ENCODE results near the gene PROX1.

The PROX1 gene

DNA sequence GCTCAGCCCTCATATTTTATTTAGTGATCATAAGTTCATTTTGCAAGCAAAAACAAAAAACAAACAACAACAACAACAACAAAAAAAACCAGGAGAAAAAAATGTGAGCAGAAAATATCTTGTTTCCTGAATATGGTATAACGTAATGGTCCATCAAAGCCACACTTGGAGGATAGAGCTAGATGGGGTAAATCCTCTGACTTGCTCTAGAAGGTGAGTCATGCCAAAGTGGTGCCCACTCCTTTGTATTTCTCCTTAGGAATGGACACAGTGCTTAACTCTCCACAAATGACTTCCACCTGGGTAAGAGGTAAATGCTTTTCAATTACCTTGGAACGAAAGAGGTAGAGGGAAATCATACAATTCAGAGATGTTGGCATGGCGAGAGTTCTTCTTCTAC lies 20.6 kb downstream of the PROX1 start:
- H3K27me3 ChIP-seq (ENCODE audit: insufficient read depth, low read length), result no peaks in the 10 kb centered on the region
- no peak overlapping the region for H3K14ac ChIP-seq (ENCODE audit: low read length)
- H3K9ac ChIP-seq (ENCODE audit: low read length), result no peak overlapping the region
- H2AFZ ChIP-seq (ENCODE audit: insufficient read depth, low read length, poor library complexity), result no peak overlapping the region
- no peaks in the 10 kb centered on the region for H3K4me1 ChIP-seq (ENCODE audit: control insufficient read depth in 1 of 2, insufficient read depth in 2 of 2, low read length in 2 of 2)
- no CpG with 5 or more reads among the region's 3 CpGs for WGBS (ENCODE audit: extremely low coverage, insufficient coverage, insufficient read length)
- H3K23ac ChIP-seq (ENCODE audit: low read length), result no peak overlapping the region
- H3K4me2 ChIP-seq (ENCODE audit: low read length), result no peak overlapping the region
- no peak overlapping the region for H2BK5ac ChIP-seq (ENCODE audit: low read depth, low read length, poor library complexity)
- no peak overlapping the region for H3K18ac ChIP-seq (ENCODE audit: low read length)
- H3K36me3 ChIP-seq (ENCODE audit: control insufficient read depth in 1 of 2, insufficient read depth in 2 of 2, low read length in 2 of 2), result peaks cover 4 to 8% of the 10 kb centered on the region in 2 experiments
- no peak overlapping the region for H4K8ac ChIP-seq (ENCODE audit: low read depth, low read length)
- no peaks in the 10 kb centered on the region for H3K79me1 ChIP-seq (ENCODE audit: low read length)
- H3K4ac ChIP-seq (ENCODE audit: low read depth, low read length), result no peak overlapping the region
- no peak overlapping the region for H2BK12ac ChIP-seq (ENCODE audit: low read length)
- H4K12ac ChIP-seq (ENCODE audit: low read depth, low read length), result no peak overlapping the region
- no peak overlapping the region for H4K91ac ChIP-seq (ENCODE audit: low read depth, low read length)
- H3K4me3 ChIP-seq (ENCODE audit: low read depth, low read length), result no peak overlapping the region
- no peak overlapping the region for H2AK5ac ChIP-seq (ENCODE audit: low read length)
- no peak for DNase-seq
- peaks cover 2% of the 10 kb centered on the region for H3K9me3 ChIP-seq (ENCODE audit: insufficient read depth, low read depth, low read length)
- H3K79me2 ChIP-seq (ENCODE audit: control insufficient read depth, insufficient read depth, low read length, poor library complexity), result no peaks in the 10 kb centered on the region
- H2BK120ac ChIP-seq (ENCODE audit: insufficient read depth, low read length, poor library complexity), result no peak overlapping the region
- no peak overlapping the region for H3K27ac ChIP-seq (ENCODE audit: low read depth, low read length)

GRCh38 chr1:214008791-214009422 lies 21.1 kb downstream of the PROX1 start:
- no peak overlapping the region for H2AK5ac ChIP-seq (ENCODE audit: low read length)

GRCh38 chr1:214009423-214010196 lies 21.8 kb downstream of the PROX1 start:
- Histone ChIP-seq H4K8ac (ENCODE audit: low read depth, low read length) (no peak overlapping the region), H3K27me3 (ENCODE audit: insufficient read depth, low read length) (no peaks in the 10 kb centered on the region), H2AK5ac (ENCODE audit: low read length) (no peak overlapping the region), H3K9me3 (ENCODE audit: insufficient read depth, low read depth, low read length) (peaks cover 2% of the 10 kb centered on the region), H3K14ac (ENCODE audit: low read length) (no peak overlapping the region), H2BK12ac (ENCODE audit: low read length) (no peak overlapping the region), H2BK120ac (ENCODE audit: insufficient read depth, low read length, poor library complexity) (no peak overlapping the region), H2BK5ac (ENCODE audit: low read depth, low read length, poor library complexity) (no peak overlapping the region), H3K79me1 (ENCODE audit: low read length) (no peaks in the 10 kb centered on the region), H3K9ac (ENCODE audit: low read length) (no peak overlapping the region), H3K18ac (ENCODE audit: low read length) (no peak overlapping the region), H3K36me3 (ENCODE audit: control insufficient read depth in 1 of 2, insufficient read depth in 2 of 2, low read length in 2 of 2) (peaks cover 2 to 13% of the 10 kb centered on the region in 2 experiments), H4K12ac (ENCODE audit: low read depth, low read length) (no peak overlapping the region), H3K27ac (ENCODE audit: low read depth, low read length) (no peak overlapping the region), H3K4me2 (ENCODE audit: low read length) (no peak overlapping the region), H3K4me3 (ENCODE audit: low read depth, low read length) (no peak overlapping the region), H3K23ac (ENCODE audit: low read length) (no peak overlapping the region), H4K91ac (ENCODE audit: low read depth, low read length) (no peak overlapping the region), H3K4me1 (ENCODE audit: control insufficient read depth in 1 of 2, insufficient read depth in 2 of 2, low read length in 2 of 2) (no peaks in the 10 kb centered on the region), H3K4ac (ENCODE audit: low read depth, low read length) (no peak overlapping the region), H3K79me2 (ENCODE audit: control insufficient read depth, insufficient read depth, low read length, poor library complexity) (no peaks in the 10 kb centered on the region), H2AFZ (ENCODE audit: insufficient read depth, low read length, poor library complexity) (no peak overlapping the region)
- DNase-seq, result no peak
- WGBS (ENCODE audit: extremely low coverage, insufficient coverage, insufficient read length), result no CpG with 5 or more reads among the region's 14 CpGs

More at GRCh38 chr1:214008791-214009422, 21.1 kb downstream of the PROX1 start:
- Histone ChIP-seq H3K36me3 (ENCODE audit: control insufficient read depth in 1 of 2, insufficient read depth in 2 of 2, low read length in 2 of 2) (peaks cover 4 to 12% of the 10 kb centered on the region in 2 experiments), H3K9ac (ENCODE audit: low read length) (no peak overlapping the region), H3K27me3 (ENCODE audit: insufficient read depth, low read length) (no peaks in the 10 kb centered on the region), H2BK5ac (ENCODE audit: low read depth, low read length, poor library complexity) (no peak overlapping the region), H3K4me3 (ENCODE audit: low read depth, low read length) (no peak overlapping the region), H3K79me1 (ENCODE audit: low read length) (no peaks in the 10 kb centered on the region), H4K91ac (ENCODE audit: low read depth, low read length) (no peak overlapping the region), H3K79me2 (ENCODE audit: control insufficient read depth, insufficient read depth, low read length, poor library complexity) (no peaks in the 10 kb centered on the region), H2AFZ (ENCODE audit: insufficient read depth, low read length, poor library complexity) (no peak overlapping the region), H4K12ac (ENCODE audit: low read depth, low read length) (no peak overlapping the region), H3K18ac (ENCODE audit: low read length) (no peak overlapping the region), H3K9me3 (ENCODE audit: insufficient read depth, low read depth, low read length) (peaks cover 2% of the 10 kb centered on the region), H3K27ac (ENCODE audit: low read depth, low read length) (no peak overlapping the region), H3K4ac (ENCODE audit: low read depth, low read length) (no peak overlapping the region), H2BK12ac (ENCODE audit: low read length) (no peak overlapping the region), H3K14ac (ENCODE audit: low read length) (no peak overlapping the region), H2BK120ac (ENCODE audit: insufficient read depth, low read length, poor library complexity) (no peak overlapping the region), H4K8ac (ENCODE audit: low read depth, low read length) (no peak overlapping the region), H3K4me1 (ENCODE audit: control insufficient read depth in 1 of 2, insufficient read depth in 2 of 2, low read length in 2 of 2) (no peaks in the 10 kb centered on the region), H3K23ac (ENCODE audit: low read length) (no peak overlapping the region), H3K4me2 (ENCODE audit: low read length) (no peak overlapping the region)
- DNase-seq, result no peak
- WGBS (ENCODE audit: extremely low coverage, insufficient coverage, insufficient read length), result no CpG with 5 or more reads among the region's 8 CpGs

GRCh38 chr1:214010197-214010573 lies 22.4 kb downstream of the PROX1 start:
- H2AFZ ChIP-seq (ENCODE audit: insufficient read depth, low read length, poor library complexity), result no peak overlapping the region
- H2BK120ac ChIP-seq (ENCODE audit: insufficient read depth, low read length, poor library complexity), result no peak overlapping the region
- H3K79me1 ChIP-seq (ENCODE audit: low read length), result no peaks in the 10 kb centered on the region
- no peak overlapping the region for H2BK12ac ChIP-seq (ENCODE audit: low read length)
- no peak overlapping the region for H3K9ac ChIP-seq (ENCODE audit: low read length)
- H3K9me3 ChIP-seq (ENCODE audit: insufficient read depth, low read depth, low read length), result no peaks in the 10 kb centered on the region
- H3K27me3 ChIP-seq (ENCODE audit: insufficient read depth, low read length), result no peaks in the 10 kb centered on the region
- no CpG with 5 or more reads among the region's 1 CpG for WGBS (ENCODE audit: extremely low coverage, insufficient coverage, insufficient read length)
- no peak overlapping the region for H4K12ac ChIP-seq (ENCODE audit: low read depth, low read length)
- no peak overlapping the region for H3K14ac ChIP-seq (ENCODE audit: low read length)
- H3K36me3 ChIP-seq (ENCODE audit: control insufficient read depth in 1 of 2, insufficient read depth in 2 of 2, low read length in 2 of 2), result peaks cover 0 to 10% of the 10 kb centered on the region in 2 experiments
- H2BK5ac ChIP-seq (ENCODE audit: low read depth, low read length, poor library complexity), result no peak overlapping the region
- H3K18ac ChIP-seq (ENCODE audit: low read length), result no peak overlapping the region
- H3K4me1 ChIP-seq (ENCODE audit: control insufficient read depth in 1 of 2, insufficient read depth in 2 of 2, low read length in 2 of 2), result no peaks in the 10 kb centered on the region
- no peak overlapping the region for H2AK5ac ChIP-seq (ENCODE audit: low read length)
- H3K27ac ChIP-seq (ENCODE audit: low read depth, low read length), result no peak overlapping the region
- no peak overlapping the region for H4K91ac ChIP-seq (ENCODE audit: low read depth, low read length)
- H3K79me2 ChIP-seq (ENCODE audit: control insufficient read depth, insufficient read depth, low read length, poor library complexity), result no peaks in the 10 kb centered on the region
- no peak overlapping the region for H3K23ac ChIP-seq (ENCODE audit: low read length)
- no peak overlapping the region for H3K4me2 ChIP-seq (ENCODE audit: low read length)
- no peak overlapping the region for H3K4ac ChIP-seq (ENCODE audit: low read depth, low read length)
- no peak overlapping the region for H3K4me3 ChIP-seq (ENCODE audit: low read depth, low read length)
- H4K8ac ChIP-seq (ENCODE audit: low read depth, low read length), result no peak overlapping the region
- no peak for DNase-seq

Measured in trophoblast cell (in vitro differentiated cells and primary cell).